ENCODE results near the gene CLK4. TPM values are rescaled to one million over a fixed set of nuclear protein-coding genes. Genes with fewer than 3 reads are reported as not detected.

The CLK4 gene
- total and polyA plus RNA-seq, 2 experiments from 2014 or later: 15.3 to 18.1 TPM

- Histone ChIP-seq H3K4me3 (no peak overlapping the region), H3K79me2 (replicated peaks; ENCODE audit: insufficient read depth) (no peaks in the 10 kb centered on the region), H3K27me3 (ENCODE audit: insufficient read depth) (no peaks in the 10 kb centered on the region), H3K36me3 (ENCODE audit: insufficient read depth) (no peaks in the 10 kb centered on the region), H3F3A (replicated peaks; ENCODE audit: low read depth) (no peaks in the 10 kb centered on the region), H3K9me2 (ENCODE audit: insufficient read depth) (0 out of 2 replicates have a peak, but pooled peaks cover 3% of the 10 kb centered on the region), H3K4me2 (no peak overlapping the region), H3K27ac (ENCODE audit: low read depth) (no peak overlapping the region), H2AFZ (no peak overlapping the region), H4K20me1 (replicated peaks; ENCODE audit: insufficient read depth) (no peaks in the 10 kb centered on the region), H3K4me1 (ENCODE audit: insufficient read depth) (no peaks in the 10 kb centered on the region)
- H3K9me3 Mint-ChIP-seq: peaks cover 69% of the 10 kb centered on the region
- no peak for TF ChIP-seq REST (IDR thresholded peaks at IDR 0.05; ENCODE audit: unreplicated experiment)
- no peak for DNase-seq (ENCODE audit: low spot score)
- no peaks in the 10 kb centered on the region for H3K4me1 Mint-ChIP-seq
- H3K27ac Mint-ChIP-seq: no peak overlapping the region
- H3K27me3 Mint-ChIP-seq (ENCODE audit: insufficient read depth, low read depth, poor library complexity): peaks cover 3% of the 10 kb centered on the region
- peaks cover 16% of the 10 kb centered on the region for H3K36me3 Mint-ChIP-seq (ENCODE audit: low read depth)
- no peak for ATAC-seq
- H3K4me3 Mint-ChIP-seq: no peak overlapping the region
Measured at GRCh38 chr5:178668579-178668978, 41.7 kb upstream of the CLK4 start.

GRCh38 chr5:178667688-178668087 lies 40.8 kb upstream of the CLK4 start:
- no peak for TF ChIP-seq EZH2 (IDR thresholded peaks at IDR 0.05; ENCODE audit: low read depth, unreplicated experiment)
- no peak for TF ChIP-seq ZNF331 (CRISPR knock-in tag; IDR thresholded peaks at IDR 0.05; ENCODE audit: low read depth)
- no peak for TF ChIP-seq JUNB (IDR thresholded peaks at IDR 0.05; ENCODE audit: unreplicated experiment)
- no peak for TF ChIP-seq ETS1 (IDR thresholded peaks at IDR 0.05)
- no peak for TF ChIP-seq ZNF114 (CRISPR knock-in tag; IDR thresholded peaks at IDR 0.05)
- no peak for TF ChIP-seq CREB1 (CRISPR knock-in tag; IDR thresholded peaks at IDR 0.05; ENCODE audit: low read depth)
- TF ChIP-seq ZNF462 (CRISPR knock-in tag; IDR thresholded peaks at IDR 0.05): no peak
- Mint-ChIP-seq H3K9me3 (peaks cover 69% of the 10 kb centered on the region), H3K4me1 (no peaks in the 10 kb centered on the region), H3K4me3 (no peak overlapping the region), H3K36me3 (ENCODE audit: low read depth) (peaks cover 16% of the 10 kb centered on the region), H3K27me3 (ENCODE audit: insufficient read depth, low read depth, poor library complexity) (peaks cover 5% of the 10 kb centered on the region), H3K27ac (no peak overlapping the region)
- Histone ChIP-seq H3K4me1 (ENCODE audit: insufficient read depth) (no peaks in the 10 kb centered on the region), H3F3A (replicated peaks; ENCODE audit: low read depth) (no peaks in the 10 kb centered on the region), H3K79me2 (replicated peaks; ENCODE audit: insufficient read depth) (no peaks in the 10 kb centered on the region), H3K36me3 (ENCODE audit: insufficient read depth) (no peaks in the 10 kb centered on the region), H3K27me3 (ENCODE audit: insufficient read depth) (no peaks in the 10 kb centered on the region), H2AFZ (peak overlapping the region; percentile 32; the same call in 1 of the 2 replicates), H4K20me1 (replicated peaks; ENCODE audit: insufficient read depth) (no peaks in the 10 kb centered on the region), H3K4me2 (no peak overlapping the region), H3K9me2 (ENCODE audit: insufficient read depth) (no peaks in the 10 kb centered on the region), H3K4me3 (no peak overlapping the region), H3K27ac (ENCODE audit: low read depth) (no peak overlapping the region)
- DNase-seq (ENCODE audit: low spot score) (peak; percentile 23), ATAC-seq (peak; percentile 71)

Data from GM23338 (cell line).